Measurements from ENCODE around the gene BSDC1. TPM values are rescaled to one million over a fixed set of nuclear protein-coding genes. Genes with fewer than 3 reads are reported as not detected.

Gene BSDC1
- total RNA-seq, 1 donor, result 68.0 TPM

DNA sequence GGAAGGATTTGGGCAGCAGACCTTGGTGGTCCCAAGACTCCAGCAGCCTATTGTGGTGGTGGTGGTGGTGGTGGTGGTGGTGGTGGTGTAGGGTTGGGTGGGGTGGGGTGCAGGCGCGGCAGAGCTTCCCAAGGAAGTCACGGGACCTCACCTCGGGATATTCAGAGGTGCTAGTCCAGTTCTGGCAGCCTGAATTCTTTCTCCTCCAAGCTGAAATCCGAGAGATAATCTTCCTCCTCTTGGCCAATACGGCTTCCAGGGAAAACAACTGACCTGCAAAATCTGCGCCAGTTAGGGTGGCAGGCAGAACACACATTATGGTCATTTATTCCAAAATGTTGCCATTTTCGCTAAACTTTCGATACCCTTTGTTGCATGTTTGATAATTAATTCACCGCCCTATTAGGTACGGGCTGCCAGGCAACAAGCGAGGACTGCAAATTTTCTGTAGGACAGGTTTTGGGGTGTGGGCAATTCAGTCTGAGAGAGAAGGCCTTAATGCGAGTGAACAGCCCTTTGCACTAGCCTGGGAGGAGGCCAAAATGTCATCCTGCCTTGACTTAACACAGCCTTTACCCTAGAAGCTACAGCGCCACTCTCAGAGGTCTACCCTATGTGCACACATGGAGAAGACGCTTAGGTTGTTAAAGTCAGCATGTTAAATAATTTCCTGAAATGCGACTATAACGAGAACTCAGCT, 33.2 kb upstream of the BSDC1 start:
- Histone ChIP-seq H3K27me3 (ENCODE audit: insufficient read depth, low read length) (peaks cover 63% of the 10 kb centered on the region), H4K20me1 (ENCODE audit: insufficient read depth, low read length) (no peaks in the 10 kb centered on the region), H3K36me3 (ENCODE audit: insufficient read depth, low read length) (no peaks in the 10 kb centered on the region), H3K4me1 (ENCODE audit: insufficient read depth, low read length) (peaks cover 5% of the 10 kb centered on the region), H3K4me3 (ENCODE audit: insufficient read depth, low read length) (no peak overlapping the region), H3K79me2 (ENCODE audit: insufficient read depth, low read length) (no peaks in the 10 kb centered on the region), H3K27ac (ENCODE audit: low read depth, low read length) (no peak overlapping the region), H3K9me3 (ENCODE audit: low read depth, low read length) (no peaks in the 10 kb centered on the region), H2AFZ (ENCODE audit: low read length) (no peak overlapping the region), H3K4me2 (ENCODE audit: insufficient read depth, low read length) (no peak overlapping the region)
- DNase-seq (ENCODE audit: insufficient read length, low spot score, missing footprints), result no peak
- no peak for TF ChIP-seq CTCF (IDR thresholded peaks at IDR 0.05; ENCODE audit: extremely low read depth, low read depth, low read length)

DNA sequence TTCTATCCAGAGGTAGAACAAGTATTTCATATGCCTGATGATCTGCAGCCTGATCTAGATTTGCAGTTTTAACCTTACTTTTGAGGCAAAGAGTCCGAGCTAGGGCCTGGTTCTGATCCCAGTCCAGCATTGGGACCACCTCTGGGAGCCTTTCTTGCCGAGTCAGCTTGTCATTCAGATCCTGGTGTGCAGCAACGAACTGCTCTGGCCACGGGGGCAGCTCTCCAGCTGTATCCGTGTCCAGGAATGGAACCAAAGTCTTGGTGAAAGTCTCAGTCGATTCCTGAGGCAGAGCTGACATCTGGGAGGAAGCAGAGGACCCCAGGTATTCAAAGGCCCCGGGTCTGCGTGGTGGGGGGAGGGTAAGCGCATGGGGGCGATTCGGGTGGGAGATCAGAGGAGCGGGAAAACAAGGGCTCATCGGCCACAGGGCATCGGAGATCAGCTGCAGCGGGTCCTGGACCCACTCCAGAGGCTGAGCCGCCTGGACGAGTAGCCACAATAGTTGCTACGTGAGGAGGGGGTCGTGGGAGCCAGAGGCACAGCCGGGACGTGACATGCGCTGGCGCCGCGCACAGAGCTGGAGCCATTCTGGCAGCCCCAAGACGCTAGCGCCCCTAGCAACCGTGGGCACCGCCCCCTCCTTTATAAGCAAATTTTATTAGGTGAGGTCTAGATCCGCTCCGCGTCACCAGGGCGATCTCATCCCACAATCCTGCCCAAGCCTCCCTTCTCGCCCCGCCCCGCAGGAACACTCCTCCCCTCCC, 32.4 kb upstream of the BSDC1 start:
- no peaks in the 10 kb centered on the region for H3K36me3 ChIP-seq (ENCODE audit: insufficient read depth, low read length)
- no peak for TF ChIP-seq CTCF (IDR thresholded peaks at IDR 0.05; ENCODE audit: extremely low read depth, low read depth, low read length)
- H3K4me2 ChIP-seq (ENCODE audit: insufficient read depth, low read length), result peak overlapping the region; percentile 39
- H2AFZ ChIP-seq (ENCODE audit: low read length), result no peak overlapping the region
- peak overlapping the region; percentile 48 for H3K4me3 ChIP-seq (ENCODE audit: insufficient read depth, low read length)
- H3K9me3 ChIP-seq (ENCODE audit: low read depth, low read length), result no peaks in the 10 kb centered on the region
- no peaks in the 10 kb centered on the region for H3K79me2 ChIP-seq (ENCODE audit: insufficient read depth, low read length)
- peaks cover 63% of the 10 kb centered on the region for H3K27me3 ChIP-seq (ENCODE audit: insufficient read depth, low read length)
- H4K20me1 ChIP-seq (ENCODE audit: insufficient read depth, low read length), result no peaks in the 10 kb centered on the region
- no peak overlapping the region for H3K27ac ChIP-seq (ENCODE audit: low read depth, low read length)
- peak; percentile 82 for DNase-seq (ENCODE audit: insufficient read length, low spot score, missing footprints)
- peaks cover 5% of the 10 kb centered on the region for H3K4me1 ChIP-seq (ENCODE audit: insufficient read depth, low read length)

DNA sequence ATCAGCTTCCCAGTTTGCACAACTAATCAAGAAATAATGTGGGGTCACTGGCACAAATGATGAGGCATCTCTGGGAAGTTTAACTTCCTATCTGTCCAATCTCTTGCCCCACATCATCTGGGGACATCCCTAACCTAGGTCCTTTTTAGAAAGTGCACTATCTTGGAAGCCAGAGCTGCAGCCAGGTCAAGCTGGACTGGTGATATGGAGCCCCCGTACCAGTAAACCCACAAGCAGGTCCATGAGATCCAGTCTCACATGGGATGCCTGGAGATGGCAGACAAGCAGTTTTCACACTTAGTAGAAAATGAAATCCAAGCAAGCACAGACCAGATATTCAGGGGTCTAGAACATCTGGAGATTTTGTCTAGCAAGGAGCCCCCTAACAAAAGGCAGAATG, 27.5 kb upstream of the BSDC1 start:
- no peaks in the 10 kb centered on the region for H3K79me2 ChIP-seq (ENCODE audit: insufficient read depth, low read length)
- DNase-seq (ENCODE audit: insufficient read length, low spot score, missing footprints), result no peak
- no peak overlapping the region for H3K4me3 ChIP-seq (ENCODE audit: insufficient read depth, low read length)
- no peak overlapping the region for H3K27ac ChIP-seq (ENCODE audit: low read depth, low read length)
- no peak for TF ChIP-seq CTCF (IDR thresholded peaks at IDR 0.05; ENCODE audit: extremely low read depth, low read depth, low read length)
- no peak overlapping the region for H2AFZ ChIP-seq (ENCODE audit: low read length)
- H3K36me3 ChIP-seq (ENCODE audit: insufficient read depth, low read length), result no peaks in the 10 kb centered on the region
- H3K27me3 ChIP-seq (ENCODE audit: insufficient read depth, low read length), result peaks cover 34% of the 10 kb centered on the region
- peaks cover 3% of the 10 kb centered on the region for H3K9me3 ChIP-seq (ENCODE audit: low read depth, low read length)
- no peak overlapping the region for H3K4me2 ChIP-seq (ENCODE audit: insufficient read depth, low read length)
- peaks cover 4% of the 10 kb centered on the region for H3K4me1 ChIP-seq (ENCODE audit: insufficient read depth, low read length)
- no peaks in the 10 kb centered on the region for H4K20me1 ChIP-seq (ENCODE audit: insufficient read depth, low read length)

DNA sequence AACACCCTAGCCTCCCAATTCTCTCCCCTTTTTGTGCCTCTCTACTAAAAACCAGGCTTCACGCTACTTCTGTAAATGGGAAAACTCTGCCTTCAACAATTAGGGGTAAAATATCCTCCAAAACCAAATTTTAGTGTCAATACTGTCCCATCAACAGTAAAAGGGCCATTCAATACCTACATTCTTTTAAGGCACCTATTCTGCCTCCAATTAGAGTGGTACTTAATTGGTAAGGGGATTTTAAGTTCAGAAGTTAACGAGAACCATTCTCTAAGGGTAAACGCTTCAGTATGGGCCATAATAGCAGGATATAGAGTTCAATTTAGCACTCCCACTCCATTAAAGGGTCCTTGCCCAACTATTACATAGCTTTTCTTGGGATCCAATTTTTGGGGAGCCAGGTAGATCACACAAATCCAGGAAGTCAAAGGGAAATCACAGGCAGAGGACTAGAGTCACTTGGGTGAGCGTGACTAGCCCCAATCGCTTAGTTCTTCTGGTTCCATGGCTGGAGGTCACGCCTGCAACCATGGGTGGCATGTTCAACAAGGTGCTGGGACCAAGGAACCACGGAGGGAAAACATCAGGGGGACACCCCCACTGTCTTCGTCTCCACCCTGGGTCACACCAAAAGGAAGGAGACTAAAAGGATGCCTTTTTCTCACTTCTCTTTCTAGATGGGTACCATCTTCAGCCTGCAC, 20.1 kb upstream of the BSDC1 start:
- no peak for TF ChIP-seq CTCF (IDR thresholded peaks at IDR 0.05; ENCODE audit: extremely low read depth, low read depth, low read length)
- Histone ChIP-seq H3K9me3 (ENCODE audit: low read depth, low read length) (peaks cover 3% of the 10 kb centered on the region), H3K79me2 (ENCODE audit: insufficient read depth, low read length) (no peaks in the 10 kb centered on the region)

More for the DNA sequence above, 20.1 kb upstream of the BSDC1 start:
- H3K4me2 ChIP-seq (ENCODE audit: insufficient read depth, low read length), result no peak overlapping the region
- no peaks in the 10 kb centered on the region for H3K36me3 ChIP-seq (ENCODE audit: insufficient read depth, low read length)
- H3K27ac ChIP-seq (ENCODE audit: low read depth, low read length), result no peak overlapping the region
- peaks cover 3% of the 10 kb centered on the region for H3K4me1 ChIP-seq (ENCODE audit: insufficient read depth, low read length)
- no peak overlapping the region for H3K4me3 ChIP-seq (ENCODE audit: insufficient read depth, low read length)
- no peaks in the 10 kb centered on the region for H4K20me1 ChIP-seq (ENCODE audit: insufficient read depth, low read length)
- no peak overlapping the region for H2AFZ ChIP-seq (ENCODE audit: low read length)
- DNase-seq (ENCODE audit: insufficient read length, low spot score, missing footprints), result no peak
- no peaks in the 10 kb centered on the region for H3K27me3 ChIP-seq (ENCODE audit: insufficient read depth, low read length)

Data from osteoblast (primary cell).